Kasumi-1 (cell line): Measurements from ENCODE around the gene RBFOX2.
"Not testable (repeated sequence)": the region's sequence is repeated elsewhere in the genome, so short reads cannot be mapped to it uniquely, and the experiment has no call there.

ENCODE experiments used
- DNase-seq, 2 experiments: peaks; one replicate each; lab custom pipeline; 2025; lab: John Stamatoyannopoulos, UW

RBFOX2 gene

GRCh38 chr22:35824256-35824655 is 204.4 kb downstream of the RBFOX2 start:
- no peak for DNase-seq

- DNase-seq = no peak
These were observed 207.0 kb downstream of the RBFOX2 start for GRCh38 chr22:35821654-35822053.

- no peak for DNase-seq
These were observed 209.2 kb downstream of the RBFOX2 start for GRCh38 chr22:35819421-35819820.

- DNase-seq = no peak
These were observed 209.7 kb downstream of the RBFOX2 start for GRCh38 chr22:35818897-35819296.

GRCh38 chr22:35812600-35812999 is 216.0 kb downstream of the RBFOX2 start:
- DNase-seq = no peak

- DNase-seq = no peak
These were observed 217.0 kb downstream of the RBFOX2 start for GRCh38 chr22:35811670-35812069.

- no peak for DNase-seq
These were observed 218.8 kb downstream of the RBFOX2 start for GRCh38 chr22:35809816-35810215.

GRCh38 chr22:35808377-35808776 is 220.2 kb downstream of the RBFOX2 start:
- no peak for DNase-seq

GRCh38 chr22:35806668-35807067 is 222.0 kb downstream of the RBFOX2 start:
- not testable (repeated sequence) for DNase-seq

GRCh38 chr22:35805466-35805865 is 223.2 kb downstream of the RBFOX2 start:
- DNase-seq = no peak

- DNase-seq = no peak
These were observed 224.2 kb downstream of the RBFOX2 start for GRCh38 chr22:35804421-35804820.

GRCh38 chr22:35802885-35803284 is 225.7 kb downstream of the RBFOX2 start:
- no peak for DNase-seq

GRCh38 chr22:35801301-35801700 is 227.3 kb downstream of the RBFOX2 start:
- DNase-seq = not testable (repeated sequence)

- no peak for DNase-seq
These were observed 229.5 kb downstream of the RBFOX2 start for GRCh38 chr22:35799150-35799549.

- no peak for DNase-seq
These were observed 231.2 kb downstream of the RBFOX2 start for GRCh38 chr22:35797411-35797810.

GRCh38 chr22:35795476-35795875 is 233.1 kb downstream of the RBFOX2 start:
- no peak for DNase-seq

- DNase-seq = no peak
These were observed 236.1 kb downstream of the RBFOX2 start for GRCh38 chr22:35792506-35792905.

- DNase-seq = not testable (repeated sequence)
These were observed 236.8 kb downstream of the RBFOX2 start for GRCh38 chr22:35791788-35792187.

- DNase-seq = peak; percentile 14 to 28
These were observed 243.3 kb downstream of the RBFOX2 start for GRCh38 chr22:35785181-35785923.

GRCh38 chr22:35784633-35785032 is 244.0 kb downstream of the RBFOX2 start:
- DNase-seq = no peak

GRCh38 chr22:35783943-35784614 is 244.5 kb downstream of the RBFOX2 start:
- no peak for DNase-seq

- DNase-seq = no peak
These were observed 246.1 kb downstream of the RBFOX2 start for GRCh38 chr22:35782504-35782903.

GRCh38 chr22:35781898-35782297 is 246.7 kb downstream of the RBFOX2 start:
- no peak for DNase-seq
